NCI-H1417 treated with DMSO at 0.1 percent for 48 hours (cell line): ENCODE data around the gene KRTAP10-6.
"Not testable (repeated sequence)": the region's sequence is repeated elsewhere in the genome, so short reads cannot be mapped to it uniquely, and the experiment has no call there.

Source experiments
- DNase-seq: peaks from one replicate; lab custom pipeline; 2025; lab: John Stamatoyannopoulos, UW

Gene KRTAP10-6

GRCh38 chr21:44578371-44579055 is 13.8 kb downstream of the KRTAP10-6 start:
- DNase-seq: no peak

- no peak for DNase-seq
These were observed 16.3 kb downstream of the KRTAP10-6 start for GRCh38 chr21:44576025-44576420.

DNA sequence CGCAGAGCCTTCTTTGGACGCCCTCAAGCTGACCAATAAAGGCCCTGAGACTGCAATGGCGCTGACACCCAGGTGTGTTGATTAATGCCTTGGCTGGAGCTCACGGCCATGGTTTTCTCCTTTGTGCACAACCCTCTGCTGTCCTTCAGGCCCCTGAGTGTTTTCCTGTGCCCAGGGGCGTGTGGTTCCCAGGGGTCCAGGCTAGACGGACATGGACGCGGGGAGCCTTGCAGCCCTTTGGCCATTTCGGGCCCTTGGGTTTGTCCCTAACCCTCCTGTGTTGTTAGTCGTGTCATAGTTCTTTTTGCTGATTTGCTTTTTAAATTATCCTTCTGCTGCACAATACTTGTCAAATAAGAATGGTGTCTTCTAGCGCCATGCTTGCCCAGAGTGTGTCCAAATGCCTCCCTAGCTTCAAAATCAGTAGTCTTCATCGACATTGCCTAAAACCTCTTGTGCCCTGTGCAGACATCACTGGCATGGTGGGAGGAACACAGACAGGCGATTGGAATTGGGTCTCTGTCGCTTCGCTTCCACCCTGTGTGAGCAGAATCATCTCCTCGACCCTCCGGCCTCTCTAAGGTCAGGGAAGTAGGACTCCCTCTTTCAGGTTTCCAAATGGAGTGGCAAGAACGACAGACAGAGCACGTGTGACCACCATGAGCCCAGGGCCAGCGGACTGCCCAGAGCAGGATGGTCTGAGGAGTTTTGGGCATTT is 16.8 kb downstream of the KRTAP10-6 start:
- DNase-seq: no peak

GRCh38 chr21:44574457-44575306 is 17.6 kb downstream of the KRTAP10-6 start:
- DNase-seq: no peak

- DNase-seq: not testable (repeated sequence)
These were observed 18.5 kb downstream of the KRTAP10-6 start, which contains the start of gene KRTAP10-4 for GRCh38 chr21:44573630-44574456. KRTAP10-4 (plus strand) TSS chr21:44573729; CDS start chr21:44573759, 30 bp downstream.

- DNase-seq: no peak
These were observed 19.2 kb downstream of the KRTAP10-6 start for GRCh38 chr21:44572959-44573583.

DNA sequence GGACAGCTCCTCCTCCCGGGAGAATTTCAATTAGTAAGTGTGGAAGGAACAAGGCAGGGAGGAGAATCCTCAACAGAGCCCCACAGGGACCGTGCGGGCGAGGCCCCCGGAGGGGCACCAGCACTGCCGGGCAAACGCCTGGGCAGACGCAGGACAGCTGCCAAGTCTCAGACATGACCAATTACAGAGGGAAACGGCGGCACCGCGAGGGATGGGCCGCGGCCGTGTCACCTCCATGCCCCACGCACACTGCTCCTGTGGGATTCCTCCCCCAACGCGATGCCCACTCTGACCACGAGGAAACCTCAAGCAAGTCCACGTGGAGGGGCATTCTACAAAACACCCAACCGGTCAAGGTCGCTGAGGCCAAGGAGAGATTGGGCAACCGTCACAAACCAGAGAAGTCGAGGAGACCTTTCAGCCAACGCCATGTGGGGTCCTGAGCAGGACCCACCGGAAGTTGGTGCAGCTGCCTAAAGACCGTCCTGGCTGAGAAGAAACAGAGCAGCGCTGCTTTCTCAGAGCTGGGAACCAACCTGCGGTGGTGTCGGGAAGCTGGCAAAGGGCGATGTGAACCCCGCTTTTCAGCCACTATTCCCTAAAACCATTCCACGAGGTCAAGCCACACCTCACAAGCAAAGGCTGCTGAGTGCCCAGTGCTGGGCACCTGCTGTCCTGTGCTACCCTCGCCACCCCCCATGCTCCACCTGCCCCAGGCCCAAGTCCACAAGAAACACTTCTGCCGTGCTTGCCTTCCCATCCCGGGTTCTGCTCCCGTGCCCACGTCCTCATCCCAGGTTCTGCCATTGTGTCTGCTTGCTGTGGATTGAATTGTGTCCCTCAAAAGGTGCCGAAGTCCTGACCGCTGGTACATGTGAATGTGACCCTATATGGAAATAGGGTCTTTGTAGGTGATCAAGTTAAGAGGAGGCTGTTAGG is 20.2 kb downstream of the KRTAP10-6 start:
- no peak for DNase-seq

- no peak for DNase-seq
These were observed 21.0 kb downstream of the KRTAP10-6 start for GRCh38 chr21:44571296-44571695.

DNA sequence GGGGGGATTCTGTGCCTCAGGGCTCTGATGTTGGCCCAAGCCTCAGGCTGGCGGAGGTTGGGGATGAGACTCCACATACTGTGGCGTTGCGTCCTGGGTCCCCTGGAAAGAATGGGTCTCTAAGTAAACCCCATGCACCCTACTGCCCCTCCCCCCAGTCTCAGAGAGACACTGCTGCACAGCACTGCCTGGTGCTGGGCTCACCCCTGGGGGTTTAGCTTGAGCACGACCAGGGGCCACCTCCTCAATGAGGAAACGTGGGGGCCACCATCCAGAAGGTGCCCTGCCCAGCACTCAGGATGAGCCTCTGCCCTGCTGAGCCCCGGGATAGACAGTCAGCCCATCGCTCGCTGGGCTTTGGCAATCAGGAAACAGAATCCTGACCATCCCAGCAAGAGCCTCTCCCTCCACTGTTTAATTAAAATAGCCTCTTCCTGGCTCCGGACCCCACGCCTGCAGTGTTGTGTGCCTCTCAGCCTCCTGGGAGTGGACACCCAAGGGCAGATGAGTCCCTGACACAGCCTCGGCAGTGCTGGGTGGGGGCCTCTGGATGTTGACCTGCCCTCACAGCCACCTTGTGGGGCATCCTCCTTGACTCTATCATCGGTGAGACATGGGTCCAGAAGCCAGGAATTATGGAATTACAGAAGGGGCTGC is 22.3 kb downstream of the KRTAP10-6 start:
- DNase-seq: no peak

DNA sequence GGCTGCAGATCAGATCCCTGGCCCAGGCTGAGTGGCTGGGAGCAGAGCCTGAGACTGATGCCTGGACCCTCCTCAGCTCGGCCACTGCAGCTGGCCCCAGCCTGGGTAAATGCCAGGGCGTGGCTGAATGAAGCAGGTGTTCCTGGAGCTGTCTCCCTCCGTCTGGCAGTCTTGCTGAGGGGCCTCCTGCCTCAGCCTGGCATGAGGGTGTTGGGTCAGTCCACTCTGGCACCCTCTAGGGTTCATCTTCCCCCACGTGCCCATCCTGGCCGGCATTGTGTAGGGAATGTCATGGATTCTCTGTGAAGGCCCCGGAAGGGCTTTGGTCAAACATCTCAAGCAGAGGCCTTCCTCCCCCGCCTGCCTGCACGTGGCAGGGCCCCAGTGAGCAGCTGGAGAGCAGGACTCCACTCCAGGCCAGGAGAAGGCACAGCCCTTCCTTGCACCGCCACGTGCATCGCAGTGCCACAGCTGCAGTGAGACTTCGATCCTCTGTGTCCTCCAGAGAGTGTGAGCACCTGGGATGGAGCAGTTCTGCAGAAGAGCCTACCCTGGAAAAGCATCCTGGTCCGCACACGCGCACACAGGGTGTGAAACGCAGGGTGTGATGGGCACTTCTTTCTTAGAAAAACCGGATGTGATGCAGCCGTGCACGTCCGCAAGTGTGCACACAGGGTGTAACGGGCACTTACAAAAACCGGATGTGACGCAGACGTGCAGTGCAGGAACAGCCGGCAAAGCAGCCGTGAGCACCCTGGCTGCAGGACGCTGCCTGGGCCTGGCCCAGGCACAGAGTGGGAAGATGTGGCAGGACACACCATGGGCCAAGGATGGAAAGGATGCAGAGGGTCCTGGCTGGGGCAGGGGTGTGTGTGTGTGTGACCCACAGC is 23.4 kb downstream of the KRTAP10-6 start:
- no peak for DNase-seq

GRCh38 chr21:44568261-44568660 is 24.0 kb downstream of the KRTAP10-6 start:
- no peak for DNase-seq

- no peak for DNase-seq
These were observed 24.7 kb downstream of the KRTAP10-6 start for GRCh38 chr21:44567481-44568171.

DNA sequence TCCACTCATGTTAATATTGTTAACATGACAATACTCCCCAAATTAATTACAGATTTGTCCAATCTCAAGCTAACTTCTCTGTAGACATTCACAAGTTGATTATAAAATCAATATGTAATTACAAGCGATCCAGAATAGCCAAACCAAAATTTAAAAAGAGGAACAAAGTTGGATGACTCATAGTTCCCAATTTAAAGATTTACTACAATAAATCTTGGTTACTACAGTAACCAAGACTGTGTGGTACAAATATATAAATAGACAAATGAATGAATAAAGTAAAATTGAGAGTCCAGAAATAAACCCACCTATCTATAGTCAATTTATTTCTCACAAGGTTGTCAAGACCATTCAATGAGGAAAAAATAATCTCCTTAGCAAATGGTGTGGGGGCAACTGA is 25.9 kb downstream of the KRTAP10-6 start:
- no peak for DNase-seq

DNA sequence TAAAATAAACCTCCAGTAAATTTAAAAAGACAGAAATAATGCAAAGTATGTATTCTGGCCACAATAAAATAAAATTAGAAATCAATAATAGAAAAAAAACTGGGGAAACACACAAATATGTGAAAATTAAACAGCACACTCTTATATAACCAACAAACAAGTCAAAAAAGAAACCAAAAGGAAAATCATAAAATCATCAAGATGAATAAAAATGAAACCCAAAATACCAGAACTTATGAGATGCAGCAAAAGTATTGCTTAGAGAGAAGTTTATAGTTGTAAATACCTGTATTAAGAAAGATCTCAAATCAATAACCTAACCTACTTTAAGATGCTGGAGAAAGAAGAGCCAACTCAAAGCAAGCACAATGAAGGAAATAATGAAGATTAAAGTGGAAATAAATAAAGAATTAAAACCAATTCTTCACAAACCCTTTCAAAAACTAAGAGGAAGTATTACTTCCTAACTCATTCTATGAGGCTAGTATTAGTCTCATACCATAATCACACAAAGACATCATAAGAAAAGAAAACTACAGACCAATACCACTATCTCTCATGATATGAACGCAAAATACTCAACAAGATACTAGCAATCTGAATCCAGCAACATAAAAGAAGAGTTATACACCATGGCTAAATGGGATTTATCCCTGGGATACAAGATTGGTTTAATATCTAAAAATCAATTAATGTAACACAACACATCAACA is 27.3 kb downstream of the KRTAP10-6 start:
- no peak for DNase-seq

GRCh38 chr21:44564099-44564498 is 28.2 kb downstream of the KRTAP10-6 start:
- DNase-seq: no peak

GRCh38 chr21:44558695-44559094 is 33.6 kb downstream of the KRTAP10-6 start, which contains the start of gene KRTAP10-3:
KRTAP10-3 (minus strand) TSS chr21:44558795; CDS start chr21:44558715, 80 bp downstream.
- no peak for DNase-seq

- not testable (repeated sequence) for DNase-seq
These were observed 34.0 kb downstream of the KRTAP10-6 start for GRCh38 chr21:44558329-44558675.
